SK-N-SH treated with all-trans-retinoic acid at 6 μM for 48 hours (cell line): Measurements from ENCODE around the gene CHRND.

Source experiments
- ARNTL ChIP-seq: fragments of 450-650 bp; formaldehyde crosslinking; IDR thresholded peaks from 2 replicates; pipeline ENCODE4 v1.5.0; 2020; ENCODE audit warnings: low read depth, mild to moderate bottlenecking, moderate library complexity, borderline replicate concordance
- ISL1 ChIP-seq: fragments of 250-450 bp; sonication (Bioruptor Pico); IDR thresholded peaks from 2 replicates; pipeline ENCODE4 v2.1.2; 2022; ENCODE audit warnings: mild to moderate bottlenecking, moderate library complexity
- OSR1 ChIP-seq: fragments of 250-450 bp; sonication (Bioruptor Pico); IDR thresholded peaks from 2 replicates; pipeline ENCODE4 v1.8.0; 2022; ENCODE audit warnings: moderate library complexity, mild to moderate bottlenecking, inconsistent platforms
- RARB ChIP-seq: fragments of 250-450 bp; sonication (Bioruptor Pico); IDR thresholded peaks from 2 replicates; pipeline ENCODE4 v1.8.0; 2021; ENCODE audit warnings: mild to moderate bottlenecking, moderate library complexity
- SNAI2 ChIP-seq: fragments of 250-450 bp; sonication (Bioruptor Pico); IDR thresholded peaks from 2 replicates; pipeline ENCODE4 v1.5.0; 2020; ENCODE audit warnings: mild to moderate bottlenecking, moderate library complexity
- ZFP30 ChIP-seq: fragments of 450-650 bp; formaldehyde crosslinking; IDR thresholded peaks from 2 replicates; pipeline ENCODE4 v1.5.0; 2022; ENCODE audit warnings: mild to moderate bottlenecking, moderate library complexity
- ZNF70 ChIP-seq: fragments of 450-650 bp; formaldehyde crosslinking; IDR thresholded peaks from 2 replicates; pipeline ENCODE4 v1.5.0; 2020; ENCODE audit warnings: mild to moderate bottlenecking, moderate library complexity
- ZNF8 ChIP-seq: fragments of 450-650 bp; formaldehyde crosslinking; IDR thresholded peaks from 2 replicates; pipeline ENCODE4 v1.5.0; 2020; ENCODE audit warnings: mild to moderate bottlenecking, moderate library complexity
- TF ChIP-seq, protein P1 (sequence below): fragments of 250-450 bp; sonication (Bioruptor Pico); IDR thresholded peaks from 2 replicates; pipeline ENCODE4 v1.8.0; 2021; ENCODE audit warnings: low read depth, mild to moderate bottlenecking, moderate library complexity, borderline replicate concordance
- TF ChIP-seq, protein P2 (sequence below): fragments of 250-450 bp; sonication (Bioruptor Pico); IDR thresholded peaks from 2 replicates; pipeline ENCODE4 v1.8.0; 2020; ENCODE audit warnings: mild to moderate bottlenecking, moderate library complexity, borderline replicate concordance
- TF ChIP-seq, protein P3 (sequence below): fragments of 250-450 bp; sonication (Bioruptor Pico); IDR thresholded peaks from 2 replicates; pipeline ENCODE4 v1.5.1; 2021; ENCODE audit warnings: mild to moderate bottlenecking, moderate library complexity

DNA sequence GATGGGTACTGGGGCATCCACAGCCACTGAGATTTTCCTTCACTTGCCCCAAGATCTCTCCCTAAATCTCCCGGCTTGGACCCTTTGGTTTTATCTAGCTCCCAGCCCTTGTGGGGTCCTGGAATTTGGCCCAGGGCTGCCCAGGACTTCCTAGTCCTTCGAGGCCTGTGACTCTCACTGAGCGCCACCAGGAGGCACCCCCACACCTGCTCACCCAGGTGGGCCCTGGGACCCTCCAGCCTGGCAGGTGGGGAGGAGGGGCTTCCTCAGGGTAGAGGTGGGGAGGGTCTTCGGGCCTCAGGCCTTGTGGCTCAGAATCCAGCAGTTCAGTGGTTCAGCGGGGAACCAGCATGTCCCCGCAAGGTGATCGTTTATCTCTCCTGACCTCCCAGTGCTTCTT, 17.7 kb upstream of the CHRND start:
- TF ChIP-seq, protein P1, sequence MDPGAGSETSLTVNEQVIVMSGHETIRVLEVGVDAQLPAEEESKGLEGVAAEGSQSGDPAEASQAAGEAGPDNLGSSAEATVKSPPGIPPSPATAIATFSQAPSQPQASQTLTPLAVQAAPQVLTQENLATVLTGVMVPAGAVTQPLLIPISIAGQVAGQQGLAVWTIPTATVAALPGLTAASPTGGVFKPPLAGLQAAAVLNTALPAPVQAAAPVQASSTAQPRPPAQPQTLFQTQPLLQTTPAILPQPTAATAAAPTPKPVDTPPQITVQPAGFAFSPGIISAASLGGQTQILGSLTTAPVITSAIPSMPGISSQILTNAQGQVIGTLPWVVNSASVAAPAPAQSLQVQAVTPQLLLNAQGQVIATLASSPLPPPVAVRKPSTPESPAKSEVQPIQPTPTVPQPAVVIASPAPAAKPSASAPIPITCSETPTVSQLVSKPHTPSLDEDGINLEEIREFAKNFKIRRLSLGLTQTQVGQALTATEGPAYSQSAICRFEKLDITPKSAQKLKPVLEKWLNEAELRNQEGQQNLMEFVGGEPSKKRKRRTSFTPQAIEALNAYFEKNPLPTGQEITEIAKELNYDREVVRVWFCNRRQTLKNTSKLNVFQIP (CRISPR knock-in tag) = no peak
- TF ChIP-seq, protein P2, sequence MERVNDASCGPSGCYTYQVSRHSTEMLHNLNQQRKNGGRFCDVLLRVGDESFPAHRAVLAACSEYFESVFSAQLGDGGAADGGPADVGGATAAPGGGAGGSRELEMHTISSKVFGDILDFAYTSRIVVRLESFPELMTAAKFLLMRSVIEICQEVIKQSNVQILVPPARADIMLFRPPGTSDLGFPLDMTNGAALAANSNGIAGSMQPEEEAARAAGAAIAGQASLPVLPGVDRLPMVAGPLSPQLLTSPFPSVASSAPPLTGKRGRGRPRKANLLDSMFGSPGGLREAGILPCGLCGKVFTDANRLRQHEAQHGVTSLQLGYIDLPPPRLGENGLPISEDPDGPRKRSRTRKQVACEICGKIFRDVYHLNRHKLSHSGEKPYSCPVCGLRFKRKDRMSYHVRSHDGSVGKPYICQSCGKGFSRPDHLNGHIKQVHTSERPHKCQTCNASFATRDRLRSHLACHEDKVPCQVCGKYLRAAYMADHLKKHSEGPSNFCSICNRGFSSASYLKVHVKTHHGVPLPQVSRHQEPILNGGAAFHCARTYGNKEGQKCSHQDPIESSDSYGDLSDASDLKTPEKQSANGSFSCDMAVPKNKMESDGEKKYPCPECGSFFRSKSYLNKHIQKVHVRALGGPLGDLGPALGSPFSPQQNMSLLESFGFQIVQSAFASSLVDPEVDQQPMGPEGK (CRISPR knock-in tag) = no peak
- TF ChIP-seq SNAI2 (CRISPR knock-in tag) (no peak), RARB (no peak), ZFP30 (no peak), ZNF8 (CRISPR knock-in tag) (no peak), ZNF70 (CRISPR knock-in tag) (no peak), OSR1 (CRISPR knock-in tag) (no peak), ARNTL (CRISPR knock-in tag) (no peak), ISL1 (no peak)
- TF ChIP-seq, protein P3, sequence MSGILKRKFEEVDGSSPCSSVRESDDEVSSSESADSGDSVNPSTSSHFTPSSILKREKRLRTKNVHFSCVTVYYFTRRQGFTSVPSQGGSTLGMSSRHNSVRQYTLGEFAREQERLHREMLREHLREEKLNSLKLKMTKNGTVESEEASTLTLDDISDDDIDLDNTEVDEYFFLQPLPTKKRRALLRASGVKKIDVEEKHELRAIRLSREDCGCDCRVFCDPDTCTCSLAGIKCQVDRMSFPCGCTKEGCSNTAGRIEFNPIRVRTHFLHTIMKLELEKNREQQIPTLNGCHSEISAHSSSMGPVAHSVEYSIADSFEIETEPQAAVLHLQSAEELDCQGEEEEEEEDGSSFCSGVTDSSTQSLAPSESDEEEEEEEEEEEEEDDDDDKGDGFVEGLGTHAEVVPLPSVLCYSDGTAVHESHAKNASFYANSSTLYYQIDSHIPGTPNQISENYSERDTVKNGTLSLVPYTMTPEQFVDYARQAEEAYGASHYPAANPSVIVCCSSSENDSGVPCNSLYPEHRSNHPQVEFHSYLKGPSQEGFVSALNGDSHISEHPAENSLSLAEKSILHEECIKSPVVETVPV = no peak
